ENCODE data around the gene ALG9.
A peak's percentile ranks its signal among the peaks of the same experiment; 100 is the strongest.

ALG9 gene

GRCh38 chr11:111882202-111882601, 10.8 kb upstream of the ALG9 start:
- DNase-seq (ENCODE audit: low read depth), result no peak

DNA sequence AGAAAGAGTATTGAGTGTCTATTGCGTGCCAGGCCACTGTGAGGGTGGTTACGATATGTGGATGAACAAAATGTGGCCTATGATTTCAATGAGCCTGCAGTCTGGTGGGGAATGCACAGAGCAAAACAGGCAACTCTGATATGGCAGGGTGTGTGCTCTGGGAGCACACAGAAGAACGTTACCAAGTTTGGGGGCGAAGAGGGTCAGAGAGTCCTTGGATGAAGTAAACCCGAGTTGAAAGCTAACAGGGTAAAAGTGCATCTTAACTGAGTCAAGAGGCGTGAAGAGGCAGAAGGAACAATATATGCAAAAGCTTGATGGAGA, 8.2 kb upstream of the ALG9 start:
- DNase-seq (ENCODE audit: low read depth), result no peak

- peak; percentile 92 for DNase-seq (ENCODE audit: low read depth)
These were observed 7.7 kb upstream of the ALG9 start, which contains the start of the genes CFAP68 and FDXACB1 for GRCh38 chr11:111878849-111879636. Gene CFAP68 (plus strand): TSS chr11:111879541. CDS start chr11:111879561, 20 bp downstream. Gene FDXACB1 (minus strand): TSS chr11:111879165. CDS start chr11:111879132, 33 bp downstream.

GRCh38 chr11:111878385-111878848, 7.0 kb upstream of the ALG9 start:
- no peak for DNase-seq (ENCODE audit: low read depth)

GRCh38 chr11:111871693-111872161, 346 bp upstream of the ALG9 start:
- no peak for DNase-seq (ENCODE audit: low read depth)

DNA sequence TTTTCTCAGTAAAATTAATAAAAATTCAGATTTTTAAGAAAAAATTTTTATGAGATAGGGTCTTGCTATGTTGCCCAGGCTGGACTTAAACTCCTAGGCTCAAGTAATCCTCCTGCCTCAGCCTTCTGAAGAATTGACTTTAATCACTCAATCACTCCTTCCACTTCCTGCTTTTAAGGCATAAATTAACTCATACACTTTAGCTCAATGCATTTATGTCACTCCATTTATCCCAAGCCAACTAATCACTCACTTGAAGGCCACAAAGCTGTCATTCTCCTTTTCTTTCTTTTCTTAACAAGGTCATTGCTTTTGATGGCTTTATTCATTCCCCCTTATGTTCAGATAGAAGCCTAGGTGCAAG, 877 bp downstream of the ALG9 start:
- no peak for DNase-seq (ENCODE audit: low read depth)

DNA sequence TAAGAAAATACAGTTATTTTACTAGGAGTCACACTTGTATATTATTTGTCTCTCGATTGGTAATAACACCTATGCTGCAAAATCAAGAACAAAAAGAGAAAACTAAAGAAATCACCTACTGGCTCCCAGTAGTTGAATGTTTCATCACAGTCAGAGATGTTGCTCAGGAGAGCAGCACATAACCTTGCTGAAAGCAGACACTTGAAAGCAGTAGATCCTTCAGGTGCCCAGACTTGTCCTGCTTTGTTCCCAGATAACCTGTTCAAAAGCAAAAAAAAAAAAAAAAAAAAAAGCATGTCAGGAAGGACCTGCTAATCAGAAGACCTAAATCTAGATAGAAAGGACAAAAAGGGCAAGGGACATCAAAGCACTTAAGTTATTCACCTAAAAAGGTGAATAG, 1.3 kb downstream of the ALG9 start:
- no peak for DNase-seq (ENCODE audit: low read depth)

GRCh38 chr11:111860257-111860656, 11.1 kb downstream of the ALG9 start:
- no peak for DNase-seq (ENCODE audit: low read depth)

GRCh38 chr11:111855506-111855905, 15.9 kb downstream of the ALG9 start:
- no peak for DNase-seq (ENCODE audit: low read depth)

- no peak for DNase-seq (ENCODE audit: low read depth)
These were observed 19.3 kb downstream of the ALG9 start for GRCh38 chr11:111852103-111852502.

GRCh38 chr11:111851636-111852035, 19.7 kb downstream of the ALG9 start:
- no peak for DNase-seq (ENCODE audit: low read depth)

- DNase-seq (ENCODE audit: low read depth), result no peak
These were observed 20.3 kb downstream of the ALG9 start for GRCh38 chr11:111851067-111851466.

DNA sequence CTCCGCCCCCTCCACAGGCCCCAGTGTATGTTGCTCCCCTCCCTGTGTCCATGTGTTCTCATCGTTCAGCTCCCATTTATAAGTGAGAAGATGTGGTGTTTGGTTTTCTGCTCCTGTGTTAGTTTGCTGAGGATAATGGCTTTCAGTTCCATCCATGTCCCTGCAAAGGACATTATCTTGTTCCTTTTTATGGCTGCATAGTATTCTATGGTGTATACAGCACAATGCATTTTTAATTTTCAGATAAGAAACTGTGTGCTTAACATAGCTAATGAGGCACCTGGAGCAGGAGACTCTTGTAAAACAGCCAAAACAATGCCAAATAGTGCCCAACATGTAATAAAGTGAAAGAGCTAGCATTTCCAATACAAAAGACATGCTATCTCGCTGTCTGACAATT, 21.8 kb downstream of the ALG9 start:
- no peak for DNase-seq (ENCODE audit: low read depth)

- DNase-seq (ENCODE audit: low read depth), result no peak
These were observed 24.7 kb downstream of the ALG9 start for GRCh38 chr11:111846636-111847035.

DNA sequence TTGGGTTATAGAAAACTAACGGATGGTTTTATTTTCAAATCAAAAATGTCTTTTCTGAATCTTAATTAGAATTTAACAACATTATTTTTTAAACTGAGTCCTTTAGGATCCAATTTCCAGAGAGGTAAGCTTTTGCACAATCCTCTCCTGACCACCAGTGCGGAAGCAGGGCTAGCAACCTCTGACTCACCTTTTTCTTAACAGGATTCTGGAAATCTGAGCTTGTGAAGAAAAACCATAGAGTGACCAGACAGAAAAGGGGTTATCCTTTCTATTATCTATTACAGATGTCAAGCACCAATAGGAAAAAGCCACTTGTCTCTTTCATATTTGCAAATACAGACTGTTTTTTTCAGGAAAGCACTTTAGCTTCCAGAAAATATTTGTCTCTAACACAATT, 25.3 kb downstream of the ALG9 start:
- DNase-seq (ENCODE audit: low read depth), result no peak

DNA sequence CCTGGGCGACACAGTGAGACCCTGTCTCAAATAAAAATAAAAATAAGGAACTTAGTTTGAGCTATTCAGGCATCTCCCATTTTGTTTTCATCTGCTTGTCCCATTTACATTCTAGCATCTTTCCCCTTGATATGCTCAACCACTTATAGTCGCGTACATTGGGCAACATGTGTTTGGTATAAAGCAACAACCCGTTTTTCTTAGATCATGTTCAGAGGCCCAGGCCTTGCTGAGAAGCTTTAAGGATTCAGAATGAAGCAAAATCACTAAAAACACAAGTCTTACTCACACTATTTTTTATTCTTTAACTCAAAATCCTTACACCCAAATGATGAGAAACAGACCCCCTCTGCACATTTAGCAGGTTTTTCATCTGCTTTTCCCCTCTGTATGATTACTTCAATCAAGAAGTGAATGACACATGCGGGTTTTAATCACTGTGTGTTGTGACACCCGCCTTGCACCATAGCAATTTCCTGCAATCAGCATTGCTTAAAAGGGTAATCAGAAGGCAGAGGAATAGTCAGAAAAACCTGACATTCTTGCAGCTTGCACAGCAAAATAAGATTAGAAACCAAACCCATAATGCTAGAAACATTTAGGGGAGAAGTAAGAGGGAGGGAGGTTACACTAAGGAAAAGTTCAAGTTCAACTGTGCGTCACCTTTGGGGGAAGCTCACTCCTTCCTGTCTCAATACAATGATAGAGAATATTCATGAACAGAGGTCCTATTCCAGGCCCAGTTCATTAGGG, 25.9 kb downstream of the ALG9 start:
- DNase-seq (ENCODE audit: low read depth), result no peak

GRCh38 chr11:111843661-111844060, 27.7 kb downstream of the ALG9 start:
- no peak for DNase-seq (ENCODE audit: low read depth)

DNA sequence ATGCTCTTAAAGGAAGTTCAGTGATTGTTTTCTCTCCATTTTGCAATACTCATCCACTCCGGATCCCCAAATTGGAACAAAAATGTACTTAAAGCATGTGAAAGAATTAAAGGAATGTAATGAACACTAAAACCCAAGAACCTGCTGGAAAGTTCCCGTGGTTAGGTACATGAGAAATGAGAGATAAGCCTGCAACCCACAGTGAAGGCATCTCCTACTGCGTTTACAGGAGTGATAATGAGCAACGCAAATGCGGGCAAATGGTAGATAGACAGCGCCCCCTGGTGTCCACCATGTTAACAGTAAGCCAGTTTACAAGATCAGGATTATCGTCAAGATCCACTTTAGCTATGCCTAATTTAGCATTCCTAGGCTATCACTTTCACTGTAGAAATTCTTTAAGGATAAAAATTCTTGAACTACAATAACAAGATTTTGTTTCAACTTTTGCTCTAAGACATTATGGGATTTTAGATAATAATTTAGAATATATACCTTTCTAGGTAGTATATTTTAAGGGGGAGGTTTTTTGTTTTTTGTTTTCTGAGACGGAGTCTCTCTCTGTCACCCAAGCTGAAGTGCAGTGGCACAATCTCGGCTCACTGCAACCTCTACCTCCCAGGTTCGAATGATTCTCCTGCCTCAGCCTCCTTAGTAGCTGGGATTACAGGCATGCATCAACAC, 29.9 kb downstream of the ALG9 start:
- DNase-seq (ENCODE audit: low read depth), result peak; percentile 76

GRCh38 chr11:111840143-111840542, 31.2 kb downstream of the ALG9 start:
- no peak for DNase-seq (ENCODE audit: low read depth)

- no peak for DNase-seq (ENCODE audit: low read depth)
These were observed 33.3 kb downstream of the ALG9 start for GRCh38 chr11:111838054-111838453.

DNA sequence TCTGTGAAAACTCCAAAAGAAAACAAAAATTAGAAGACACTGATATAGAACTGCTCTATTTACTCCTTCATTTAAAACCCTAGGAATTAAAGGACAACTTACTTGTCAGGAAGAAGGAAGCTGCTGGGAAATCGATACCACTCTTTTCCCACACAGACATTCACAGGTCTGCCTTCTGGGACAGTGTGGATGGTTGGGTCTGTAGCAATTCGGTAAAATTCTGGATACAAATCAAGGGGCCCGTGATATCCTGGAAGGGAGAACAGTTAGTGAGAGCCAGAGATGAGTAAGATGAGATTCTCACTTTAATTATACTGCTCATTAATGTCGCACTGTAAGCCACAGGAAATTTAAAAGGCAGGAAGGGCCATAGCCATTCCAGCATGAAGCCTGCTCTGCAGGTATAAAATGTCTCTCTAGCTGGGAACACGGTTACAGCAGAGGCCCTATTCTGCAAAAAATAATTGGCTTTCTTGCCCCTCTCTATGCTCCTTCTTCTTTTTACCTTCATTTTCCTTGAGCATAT, 34.0 kb downstream of the ALG9 start:
- DNase-seq (ENCODE audit: low read depth), result no peak

DNA sequence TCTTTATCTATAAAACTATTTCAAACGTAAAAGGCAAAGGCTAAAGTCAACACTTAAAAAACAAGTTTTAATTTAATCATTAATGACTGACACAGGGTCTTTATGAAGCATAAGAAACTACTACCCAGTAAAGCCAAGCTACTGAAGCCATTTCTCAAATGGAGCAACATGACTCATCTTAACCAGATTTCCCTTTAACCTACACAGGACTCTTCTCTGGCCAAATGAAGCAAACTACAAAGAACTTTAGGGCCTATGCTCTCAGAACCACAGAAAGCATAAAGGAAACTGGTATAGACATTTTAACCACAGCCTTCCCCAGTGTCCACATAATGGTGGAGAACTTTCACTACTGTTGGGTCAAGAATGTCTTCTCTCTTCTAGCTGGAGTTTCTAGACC, 34.7 kb downstream of the ALG9 start:
- no peak for DNase-seq (ENCODE audit: low read depth)

Measured in stimulated activated CD4-positive, alpha-beta T cell treated with anti-CD3 and anti-CD28 coated beads, Interleukin-2, amount 100 ng/mL, for 4 hours (primary cell).